Measurements from ENCODE around the gene FAS.
"Not testable (repeated sequence)": the region's sequence is repeated elsewhere in the genome, so short reads cannot be mapped to it uniquely, and the experiment has no call there.

Gene FAS

DNA sequence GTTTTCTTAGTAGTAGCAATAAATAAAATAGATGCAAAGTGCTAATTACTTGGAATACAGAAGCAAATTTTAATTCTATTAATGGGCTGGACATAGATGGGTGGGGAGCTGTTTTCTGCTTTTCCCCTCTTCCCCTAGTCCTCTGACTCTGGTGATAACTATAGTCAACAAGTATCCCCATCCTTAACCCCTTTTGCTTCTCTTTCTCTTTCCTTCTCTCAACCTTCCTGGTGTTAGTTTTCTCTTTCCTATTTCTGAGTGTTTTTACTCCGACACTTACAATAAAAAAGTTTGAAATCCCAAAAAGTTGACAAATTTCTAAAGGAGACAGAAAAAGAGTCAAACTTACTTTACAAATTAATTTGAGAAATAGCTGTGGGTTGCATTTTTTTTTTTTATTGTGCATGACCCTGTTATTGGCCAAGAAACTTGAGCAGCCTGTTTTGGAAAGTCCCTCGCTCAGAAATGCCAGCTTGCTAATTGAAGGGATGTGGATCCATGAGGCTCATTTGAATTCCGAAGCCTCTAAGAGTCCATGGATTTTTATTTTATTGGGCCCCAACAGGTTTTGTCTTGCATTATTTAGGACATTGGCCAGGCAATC is 2.4 kb downstream of the FAS start:
- DNase-seq (ENCODE audit: low read depth): peak; percentile 55

DNA sequence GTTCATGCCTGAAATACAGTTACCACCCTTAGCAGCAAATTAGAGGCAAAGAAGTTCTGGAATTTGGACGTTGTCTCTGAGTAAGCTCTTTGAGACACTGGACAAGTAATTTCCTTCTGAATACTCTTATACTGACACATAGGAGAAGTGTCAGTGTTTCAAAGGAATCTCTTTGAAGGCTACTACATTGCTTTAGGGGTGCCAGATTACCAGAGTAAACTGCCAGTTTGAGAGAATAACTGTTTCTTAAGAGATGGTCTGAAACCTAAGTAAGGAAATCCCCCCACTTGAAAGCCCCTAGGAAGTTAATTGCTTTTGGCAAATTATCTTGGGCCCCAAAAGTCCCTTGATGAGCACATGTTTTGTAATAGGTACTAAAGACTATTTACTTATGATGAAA is 3.4 kb downstream of the FAS start:
- DNase-seq (ENCODE audit: low read depth): no peak

DNA sequence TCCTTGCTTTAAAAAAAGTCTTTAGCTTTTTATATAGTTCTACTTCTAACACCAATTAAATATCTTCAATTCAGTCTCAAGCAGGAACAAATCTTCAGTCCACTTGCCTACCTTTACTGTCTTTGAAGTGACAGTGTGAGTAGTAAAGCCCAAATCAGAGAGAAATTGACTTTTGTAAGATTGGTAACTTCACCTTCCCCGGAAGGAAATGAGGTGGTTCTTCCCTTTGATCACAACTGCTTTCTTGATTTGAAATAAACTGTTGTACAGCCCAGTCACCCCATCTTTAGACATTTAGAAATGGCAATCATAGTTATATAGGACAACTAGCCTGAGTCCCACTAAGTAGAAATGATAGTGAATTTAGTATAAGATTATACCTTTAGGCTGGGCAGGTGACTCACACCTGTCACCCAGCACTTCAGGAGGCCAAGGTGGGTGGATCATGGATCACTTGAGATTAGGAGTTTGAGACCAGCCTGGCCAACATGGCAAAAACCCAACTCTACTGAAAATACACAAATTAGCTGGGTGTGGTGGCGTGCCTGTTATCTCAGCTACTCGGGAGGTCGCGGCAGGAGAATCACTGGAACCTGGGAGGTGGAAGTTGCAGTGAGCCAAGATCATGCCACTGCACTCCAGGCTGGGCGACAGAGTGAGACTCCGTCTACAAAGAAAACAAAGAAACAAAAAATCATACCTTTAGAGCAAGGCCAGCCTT is 4.7 kb downstream of the FAS start:
- no peak for DNase-seq (ENCODE audit: low read depth)

DNA sequence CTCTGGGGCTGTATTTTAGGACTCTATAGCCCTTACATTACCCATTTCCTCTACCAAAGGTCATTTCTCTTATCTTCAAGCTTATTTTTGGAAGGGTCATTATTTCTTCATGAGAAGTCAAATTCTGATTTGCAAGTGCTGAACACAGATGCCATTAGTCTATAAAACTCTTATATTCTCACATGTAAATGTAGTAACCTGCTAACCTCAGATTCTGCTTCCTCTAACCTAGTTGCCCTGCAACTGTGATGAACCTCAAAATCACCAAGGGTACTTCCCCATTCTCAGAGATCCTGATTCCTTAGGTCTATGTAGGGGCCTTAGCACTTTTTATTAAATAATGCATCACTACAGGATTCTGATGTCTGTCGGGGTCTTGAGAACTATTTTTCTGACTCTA is 6.3 kb downstream of the FAS start:
- no peak for DNase-seq (ENCODE audit: low read depth)

DNA sequence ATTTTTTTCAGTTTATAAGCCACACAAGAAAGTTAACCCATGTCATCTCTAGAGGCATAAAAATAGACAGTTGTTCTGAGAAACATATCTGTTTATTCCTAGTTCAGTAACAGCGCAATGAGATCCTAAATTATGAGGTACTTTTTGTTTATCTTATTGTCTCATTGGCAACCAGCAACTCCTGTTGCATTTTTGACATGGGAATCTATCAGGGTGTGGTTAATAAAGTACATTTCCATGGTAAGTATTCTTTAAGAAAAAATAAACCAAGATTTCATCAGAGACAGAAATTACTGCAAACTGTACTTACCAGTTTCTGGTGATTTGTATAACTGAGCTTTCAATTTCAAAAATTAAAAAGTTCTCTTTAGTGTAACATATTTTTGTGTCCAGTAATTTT is 9.0 kb downstream of the FAS start:
- peak; percentile 90 for DNase-seq (ENCODE audit: low read depth)

DNA sequence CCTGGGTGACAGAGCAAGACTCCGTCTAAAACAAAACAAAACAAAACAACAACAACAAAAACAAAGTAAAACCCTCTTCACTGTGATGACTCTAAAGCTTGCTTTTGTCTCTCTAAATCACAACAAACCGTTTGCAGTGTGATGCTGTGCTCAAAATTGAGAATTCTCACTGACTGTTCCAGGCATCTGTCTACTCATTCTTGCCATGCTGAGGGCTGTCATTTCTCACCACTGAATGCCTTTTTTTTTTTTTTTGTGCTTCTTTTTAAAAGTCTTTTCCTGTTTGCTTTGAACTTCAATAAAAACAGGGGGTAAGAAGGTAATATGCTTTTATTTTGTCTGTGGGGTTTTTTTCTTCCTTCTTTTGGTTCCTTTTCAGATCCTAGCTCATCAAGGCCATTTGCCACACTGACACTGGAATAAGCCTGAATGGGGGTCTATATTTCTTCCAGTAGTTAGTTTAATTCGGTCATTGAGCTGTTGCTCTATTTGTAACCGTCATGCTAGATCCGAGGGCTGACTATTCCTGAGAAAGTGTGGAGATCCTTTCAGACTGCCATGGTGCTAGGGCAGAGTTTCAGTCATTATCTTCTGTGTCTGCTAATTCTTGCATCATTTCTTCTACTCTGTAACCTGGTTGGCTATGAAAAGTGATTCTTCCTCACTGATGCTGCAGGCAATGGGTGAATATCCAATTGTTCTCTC is 10.6 kb downstream of the FAS start:
- no peak for DNase-seq (ENCODE audit: low read depth)

DNA sequence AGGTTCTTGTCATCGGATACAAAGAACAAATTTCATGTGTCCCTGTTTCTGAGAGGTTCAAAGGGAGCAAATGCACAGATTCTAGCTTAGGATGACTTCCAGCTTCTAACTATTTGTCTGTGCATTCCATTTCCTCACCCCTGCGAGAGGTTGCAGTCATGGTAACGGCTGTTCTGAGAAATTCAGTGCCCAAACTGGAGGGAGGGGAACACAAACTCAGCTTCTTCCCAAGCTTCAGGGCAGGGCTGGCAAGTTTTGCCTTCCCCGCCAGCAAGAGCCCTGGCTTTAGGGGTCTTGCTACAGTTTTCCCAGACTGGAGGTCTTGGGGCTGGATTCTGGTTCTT is 11.1 kb downstream of the FAS start:
- peak; percentile 49 for DNase-seq (ENCODE audit: low read depth)

DNA sequence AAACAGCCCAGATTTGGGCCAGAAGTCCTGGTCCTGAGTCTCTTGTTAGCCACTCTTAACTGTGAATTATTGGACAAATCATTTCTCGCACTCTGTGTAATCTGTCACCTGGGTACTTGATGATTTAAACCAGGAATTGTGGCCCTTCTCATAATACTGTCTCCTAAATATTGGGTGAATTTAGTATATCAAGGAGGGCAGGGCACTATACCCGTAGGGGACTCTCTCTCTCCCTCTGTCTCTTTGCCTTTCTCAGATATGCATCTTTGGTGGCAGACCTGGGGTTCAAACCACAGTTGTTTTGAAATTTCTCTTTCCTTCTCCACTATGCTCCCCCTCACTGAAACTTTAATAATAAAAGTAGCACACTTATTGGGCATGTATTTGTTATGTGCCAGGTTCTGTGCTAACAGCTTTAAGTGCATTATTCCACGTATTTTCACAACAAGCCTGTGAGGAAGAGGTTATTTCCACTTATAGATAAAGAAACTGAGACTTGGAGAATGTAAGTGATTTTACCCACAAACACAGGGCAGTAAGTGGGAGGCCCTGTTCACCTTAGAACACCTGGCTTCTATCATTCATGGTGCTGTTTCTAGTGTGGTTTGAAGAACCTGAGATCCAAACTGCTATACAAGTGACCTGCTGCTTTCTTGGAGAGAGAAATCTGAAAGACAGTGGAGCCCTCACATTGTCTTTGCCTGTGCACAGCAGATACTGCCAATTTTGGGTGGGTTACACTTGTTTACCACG is 11.8 kb downstream of the FAS start:
- no peak for DNase-seq (ENCODE audit: low read depth)

DNA sequence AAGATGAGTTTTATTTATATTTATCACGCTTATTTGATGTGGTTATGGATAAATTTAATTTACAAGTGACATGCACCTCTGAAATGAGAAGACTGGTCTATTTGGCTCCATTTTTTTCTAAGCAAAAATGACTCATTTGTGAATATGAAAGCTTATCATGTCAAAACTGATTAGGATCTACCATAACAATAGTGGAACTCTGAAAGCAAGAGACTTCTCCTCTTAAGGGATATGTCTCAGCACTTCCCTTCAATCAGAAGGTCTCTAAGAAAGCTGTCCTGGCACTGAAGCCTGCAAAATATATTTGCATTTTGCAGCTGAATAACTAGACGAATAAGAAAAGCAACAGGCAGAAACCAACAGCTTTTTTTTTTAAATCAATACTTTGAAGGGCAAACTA is 12.7 kb downstream of the FAS start:
- DNase-seq (ENCODE audit: low read depth): no peak

DNA sequence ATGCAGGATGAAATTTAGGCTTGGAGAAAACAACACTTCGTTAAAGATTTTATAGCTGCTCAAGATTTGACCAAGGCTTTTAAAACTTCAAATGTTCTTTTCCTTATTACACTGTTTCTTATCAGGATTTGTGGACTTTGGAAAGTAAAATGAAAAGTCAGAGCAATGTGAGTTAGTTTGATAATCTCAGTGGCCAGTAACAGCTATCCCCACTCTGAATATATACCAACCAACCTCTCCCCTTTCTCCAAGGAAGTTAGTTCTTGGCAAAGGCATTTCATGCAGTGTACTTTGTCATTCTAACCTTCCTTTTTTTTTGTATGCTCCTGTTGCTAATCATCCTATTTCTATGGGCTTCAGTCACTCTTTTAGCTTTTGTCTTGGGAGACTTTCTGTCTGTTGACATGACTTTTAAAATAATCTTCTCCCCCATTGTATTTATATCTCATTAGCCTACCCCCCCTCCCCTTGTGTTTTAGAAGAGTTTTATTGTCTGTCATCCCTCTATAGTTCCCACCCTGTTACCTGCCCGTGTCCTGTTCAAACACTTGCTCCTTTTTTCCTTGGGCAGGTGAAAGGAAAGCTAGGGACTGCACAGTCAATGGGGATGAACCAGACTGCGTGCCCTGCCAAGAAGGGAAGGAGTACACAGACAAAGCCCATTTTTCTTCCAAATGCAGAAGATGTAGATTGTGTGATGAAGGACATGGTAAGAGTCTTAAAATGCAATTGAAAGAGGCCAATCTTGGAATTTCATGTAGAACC is 16.7 kb downstream of the FAS start:
- DNase-seq (ENCODE audit: low read depth): no peak

DNA sequence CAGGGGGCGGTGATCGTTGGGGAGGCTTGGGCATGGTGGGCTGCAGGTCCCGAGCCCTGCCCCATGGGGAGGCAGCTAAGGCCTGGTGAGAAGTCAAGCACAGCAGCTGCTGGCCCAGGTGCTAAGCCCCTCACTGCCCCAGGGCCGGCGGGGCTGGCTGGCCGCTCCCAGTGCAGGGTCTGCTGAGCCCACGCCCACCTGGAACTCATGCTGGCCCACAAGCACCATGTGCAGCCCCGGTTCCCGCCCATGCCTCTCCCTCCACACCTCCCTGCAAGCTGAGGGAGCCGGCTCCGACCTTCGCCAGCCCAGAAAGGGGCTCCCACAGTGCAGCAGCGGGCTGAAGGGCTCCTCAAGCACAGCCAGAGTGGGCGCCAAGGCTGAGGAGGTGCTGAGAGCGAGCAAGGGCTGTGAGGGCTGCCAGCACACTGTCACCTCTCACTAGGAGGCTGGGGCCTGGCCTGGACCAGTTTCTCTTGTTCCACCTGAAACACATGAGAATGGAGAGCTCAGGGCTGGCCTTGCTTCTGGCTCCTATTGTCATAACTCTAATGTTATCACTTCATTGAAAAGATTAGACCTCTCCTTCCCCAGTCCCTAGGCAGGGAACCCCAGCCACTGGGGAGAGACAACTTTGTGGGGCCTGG is 28.2 kb downstream of the FAS start:
- DNase-seq (ENCODE audit: low read depth): not testable (repeated sequence)

DNA sequence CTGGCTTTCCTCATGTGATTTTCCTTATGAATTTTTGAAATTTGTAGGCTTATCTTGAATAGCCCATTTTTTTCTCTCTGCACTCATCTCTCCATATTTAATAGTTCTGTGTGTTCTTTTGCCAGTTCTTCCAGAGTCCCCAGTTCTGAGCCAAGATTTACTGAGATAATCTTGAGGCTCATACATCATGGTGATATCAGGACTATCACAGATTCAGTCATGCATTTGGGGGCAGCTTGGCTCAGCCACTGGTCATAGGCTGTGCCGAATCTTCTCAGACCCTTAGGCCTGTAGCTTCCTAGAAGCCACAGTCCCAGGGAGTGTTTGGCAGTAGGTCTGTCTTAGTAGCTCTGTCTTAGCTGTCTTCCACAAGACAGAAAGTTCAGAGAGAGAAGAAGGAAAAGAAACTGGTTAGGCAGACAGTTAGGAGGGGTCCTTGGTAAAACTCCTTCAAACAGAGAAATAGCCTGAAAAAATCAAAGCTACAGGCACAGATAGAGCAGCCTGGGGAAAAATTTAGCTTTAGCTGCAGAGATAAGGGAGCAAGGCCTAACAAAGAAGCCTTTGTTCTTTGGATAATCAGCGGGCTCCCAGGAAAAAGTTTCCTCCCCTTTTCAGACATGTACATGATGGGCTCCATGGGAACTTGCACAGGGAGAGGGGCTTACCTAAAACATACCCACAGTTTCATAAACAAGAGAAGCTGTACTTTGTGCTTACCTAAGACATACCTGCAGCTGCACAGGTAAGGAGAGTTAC is 29.1 kb downstream of the FAS start:
- no peak for DNase-seq (ENCODE audit: low read depth)

DNA sequence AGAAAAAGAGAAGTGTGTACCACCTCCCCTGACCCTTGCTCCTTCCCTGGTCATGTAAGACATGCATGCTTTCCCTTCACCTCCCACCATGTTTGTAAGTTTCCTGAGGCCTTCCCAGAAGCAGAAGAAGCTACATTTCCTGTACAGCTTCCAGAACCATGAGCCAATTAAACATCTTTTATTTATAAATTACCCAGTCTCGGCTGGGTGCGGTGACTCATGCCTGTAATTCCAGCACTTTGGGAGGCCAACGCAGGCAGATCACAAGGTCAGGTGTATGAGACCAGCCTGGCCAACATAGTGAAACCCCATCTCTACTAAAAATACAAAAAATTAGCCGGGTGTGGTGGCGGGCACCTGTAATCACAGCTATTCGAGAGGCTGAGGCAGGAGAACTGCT is 30.9 kb downstream of the FAS start:
- peak; percentile 44 for DNase-seq (ENCODE audit: low read depth)

DNA sequence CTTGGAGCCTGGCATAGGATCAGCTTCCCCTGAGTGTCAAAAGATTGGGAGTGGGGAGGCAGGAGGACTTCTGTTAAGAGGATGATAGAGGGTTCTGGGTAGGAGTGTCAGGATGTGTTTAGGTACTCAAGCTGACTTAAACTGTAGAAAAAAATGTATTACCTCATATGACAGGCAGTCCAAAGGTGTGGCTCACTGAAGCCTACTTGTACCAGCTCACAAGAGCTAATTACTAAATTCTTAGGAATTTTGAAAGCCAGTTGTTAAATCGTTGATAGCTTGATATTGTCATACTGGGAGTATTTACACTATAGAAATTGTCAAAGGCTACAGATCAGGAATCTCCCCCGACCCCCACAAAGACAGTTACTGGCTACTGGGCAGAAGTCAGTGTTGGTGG is 32.1 kb downstream of the FAS start:
- no peak for DNase-seq (ENCODE audit: low read depth)

DNA sequence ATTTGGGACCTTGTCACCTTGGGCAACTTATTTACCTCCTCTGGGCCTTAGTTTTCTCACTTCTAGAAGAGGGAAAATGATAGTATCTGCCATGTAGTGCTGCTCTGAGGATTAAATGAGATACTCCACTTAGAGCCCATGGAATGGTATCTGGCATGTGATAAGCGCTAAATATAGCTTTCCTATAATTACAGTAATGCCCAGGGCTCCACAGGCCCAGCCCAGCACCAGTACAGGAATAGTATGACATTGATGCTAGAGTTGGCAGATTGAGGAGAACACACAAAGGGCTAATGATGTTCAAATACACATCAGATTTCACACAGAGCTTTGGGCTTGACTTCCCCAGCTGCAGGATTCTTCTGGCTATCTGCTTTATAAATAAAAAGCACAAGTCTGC is 34.9 kb downstream of the FAS start:
- no peak for DNase-seq (ENCODE audit: low read depth)

DNA sequence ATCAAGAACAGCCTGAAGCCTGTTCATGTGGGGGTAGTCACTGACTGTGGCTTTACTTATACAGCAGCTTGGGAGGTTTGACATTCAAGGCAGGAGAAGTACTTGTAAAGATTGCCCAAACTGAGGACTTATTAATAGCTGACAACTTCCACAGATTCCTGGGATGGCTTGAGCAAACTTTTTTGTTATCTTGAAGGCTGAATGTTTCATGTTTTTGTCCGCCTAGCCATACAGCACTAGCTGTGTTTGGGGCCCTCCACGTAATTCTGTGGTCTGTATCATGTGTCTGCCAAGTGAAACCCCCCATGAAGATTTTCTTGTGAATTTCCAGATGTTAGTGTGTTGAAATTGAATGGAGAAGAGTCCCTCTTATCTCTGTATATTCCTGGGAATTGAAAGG is 38.6 kb downstream of the FAS start:
- peak; percentile 20 for DNase-seq (ENCODE audit: low read depth)

DNA sequence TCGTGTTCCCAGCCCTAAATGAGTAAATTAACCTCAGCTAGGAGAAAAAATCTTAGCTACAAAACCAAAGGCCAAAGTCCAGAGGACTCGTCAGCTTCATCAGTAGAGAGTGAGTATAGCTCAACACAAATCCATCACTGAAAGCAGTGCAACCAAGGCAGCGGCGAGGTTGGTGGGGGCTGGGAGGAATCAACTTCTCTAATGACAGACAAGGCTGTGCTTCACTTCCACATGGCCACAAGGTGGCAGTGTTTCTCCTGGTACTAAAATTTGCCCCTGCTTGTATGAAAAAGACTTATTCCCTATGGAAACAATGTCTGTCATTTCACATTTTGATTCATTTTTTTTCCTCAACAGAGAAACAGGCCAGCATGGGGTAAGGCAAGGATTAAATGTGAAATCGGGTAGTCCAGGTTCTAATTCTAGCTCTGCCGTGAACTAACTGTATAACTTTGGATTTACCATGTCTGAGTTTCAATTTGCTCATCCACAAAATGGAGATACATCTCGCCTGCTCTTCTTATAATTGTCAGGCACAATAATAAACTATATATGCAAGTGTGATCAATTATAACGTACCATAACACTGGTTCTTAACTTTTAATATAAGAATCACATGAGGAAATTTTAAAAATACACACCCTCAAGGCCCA is 39.3 kb downstream of the FAS start:
- DNase-seq (ENCODE audit: low read depth): peak; percentile 70

DNA sequence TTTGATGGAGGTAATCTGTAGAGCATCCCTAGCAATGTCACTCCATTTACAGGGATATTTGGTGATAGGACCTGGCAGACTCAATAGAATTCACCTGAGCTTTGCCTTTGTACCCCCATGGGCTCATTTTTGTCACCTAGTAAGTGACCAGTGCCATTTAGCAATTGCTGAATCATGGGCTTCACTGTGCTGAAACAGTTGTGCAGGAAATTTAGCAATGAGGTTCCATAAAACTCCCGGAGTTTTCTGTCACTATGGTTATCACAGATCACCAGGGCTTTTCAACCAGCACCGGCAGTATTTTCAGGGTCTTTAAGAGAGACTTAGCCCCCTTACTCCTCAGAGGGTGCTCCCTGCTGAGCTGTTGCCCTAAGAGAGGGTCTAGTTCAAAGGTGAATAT is 40.2 kb downstream of the FAS start:
- DNase-seq (ENCODE audit: low read depth): no peak

DNA sequence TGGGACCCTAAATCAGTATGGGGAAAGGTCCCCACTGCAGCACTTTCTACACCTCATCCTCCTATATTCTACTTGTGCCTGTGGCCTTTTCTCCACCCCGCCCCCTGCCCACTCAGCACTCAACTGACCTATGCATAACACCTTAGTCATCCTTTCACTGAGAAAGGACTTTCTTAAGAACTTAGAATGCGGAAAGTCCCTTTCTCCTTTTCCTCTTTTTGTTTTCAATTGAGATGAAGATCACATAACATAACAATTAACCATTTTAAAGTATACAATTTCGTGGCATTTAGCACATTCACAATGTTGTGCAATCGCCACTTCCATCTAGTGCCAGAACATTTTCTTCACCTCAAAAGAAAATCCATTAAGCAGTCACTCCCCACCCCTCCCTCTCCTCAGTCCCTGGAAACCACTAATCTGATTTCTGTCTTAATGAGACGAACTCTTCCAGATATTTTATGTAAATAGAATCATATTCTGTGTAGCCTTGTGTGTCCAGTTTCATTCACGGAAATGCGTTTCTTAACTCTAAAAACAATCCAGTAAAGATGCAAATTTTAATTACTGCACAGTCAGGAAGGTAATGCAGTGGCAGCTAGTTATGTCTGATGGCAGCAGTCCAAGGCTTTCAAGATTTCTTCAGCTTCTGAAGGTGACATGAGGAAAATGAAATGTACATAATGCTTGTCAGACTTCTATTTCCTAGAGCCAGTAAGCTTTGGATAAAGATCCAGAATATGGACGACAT is 41.7 kb downstream of the FAS start:
- peak; percentile 84 for DNase-seq (ENCODE audit: low read depth)

DNA sequence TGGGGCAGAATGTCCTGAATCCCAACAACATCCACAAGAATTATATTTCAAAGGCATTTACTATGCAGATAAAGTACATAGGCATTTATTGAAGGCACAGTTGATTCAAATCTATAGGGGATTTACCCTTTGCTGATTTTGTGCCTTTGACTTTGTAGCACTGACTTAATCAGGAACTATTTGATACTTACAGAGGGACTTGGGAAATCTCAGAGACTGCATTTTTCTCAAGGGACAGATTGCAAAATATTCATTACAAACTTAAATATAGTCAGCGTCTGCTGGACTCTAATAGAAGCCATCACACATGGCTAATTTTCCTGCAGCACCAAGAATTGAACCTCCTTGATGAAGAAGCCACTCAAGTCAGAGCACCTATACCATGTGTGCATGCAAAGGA is 44.9 kb downstream of the FAS start:
- DNase-seq (ENCODE audit: low read depth): peak; percentile 44

Measured in fibroblast of gingiva (primary cell).